ENCODE data around the gene PCNP. TPM values are rescaled to one million over a fixed set of nuclear protein-coding genes. Genes with fewer than 3 reads are reported as not detected.
A peak's percentile ranks its signal among the peaks of the same experiment; 100 is the strongest.
"Not testable (repeated sequence)": the region's sequence is repeated elsewhere in the genome, so short reads cannot be mapped to it uniquely, and the experiment has no call there.

PCNP gene
- total and polyA plus RNA-seq, 2 donors, result 52.2 to 159 TPM

GRCh38 chr3:101551359-101552081, 22.5 kb upstream of the PCNP start:
- not testable (repeated sequence) for H3K9me3 ChIP-seq (ENCODE audit: control insufficient read depth in 2 of 2, insufficient read depth in 1 of 2, low read length in 1 of 2); H3K36me3 ChIP-seq (ENCODE audit: control insufficient read depth in 2 of 2, insufficient read depth in 2 of 2, low read length in 1 of 2); H3K4me3 ChIP-seq (ENCODE audit: low read length in 2 of 2); H3K4me1 ChIP-seq (ENCODE audit: control insufficient read depth in 2 of 2, insufficient read depth in 2 of 2, low read length in 2 of 2); H3K27me3 ChIP-seq (ENCODE audit: control insufficient read depth in 2 of 2, insufficient read depth in 1 of 2, low read length in 1 of 2); H3K27ac ChIP-seq (ENCODE audit: low read depth in 1 of 2, low read length in 1 of 2); DNase-seq (ENCODE audit: low read depth in 6 of 9, low spot score in 9 of 9)
- 95% methylated on average over 50 of the region's 50 CpGs for WGBS

- not testable (repeated sequence) for DNase-seq (ENCODE audit: low read depth in 6 of 9, low spot score in 9 of 9); H3K4me3 ChIP-seq (ENCODE audit: low read length in 2 of 2); H3K36me3 ChIP-seq (ENCODE audit: control insufficient read depth in 2 of 2, insufficient read depth in 2 of 2, low read length in 1 of 2); H3K27me3 ChIP-seq (ENCODE audit: control insufficient read depth in 2 of 2, insufficient read depth in 1 of 2, low read length in 1 of 2); H3K4me1 ChIP-seq (ENCODE audit: control insufficient read depth in 2 of 2, insufficient read depth in 2 of 2, low read length in 2 of 2); H3K27ac ChIP-seq (ENCODE audit: low read depth in 1 of 2, low read length in 1 of 2); H3K9me3 ChIP-seq (ENCODE audit: control insufficient read depth in 2 of 2, insufficient read depth in 1 of 2, low read length in 1 of 2)
- WGBS, result 93% methylated on average over 5 of the region's 5 CpGs
Observed at GRCh38 chr3:101553381-101553780, 20.6 kb upstream of the PCNP start.

- WGBS, result 73% methylated on average over 3 of the region's 3 CpGs
- Histone ChIP-seq H3K36me3 (ENCODE audit: control insufficient read depth in 2 of 2, insufficient read depth in 2 of 2, low read length in 1 of 2) (no peaks in the 10 kb centered on the region), H3K9me3 (ENCODE audit: control insufficient read depth in 2 of 2, insufficient read depth in 1 of 2, low read length in 1 of 2) (peaks cover 0 to 2% of the 10 kb centered on the region in 2 donors), H3K27me3 (ENCODE audit: control insufficient read depth in 2 of 2, insufficient read depth in 1 of 2, low read length in 1 of 2) (peaks cover 3 to 6% of the 10 kb centered on the region in 2 donors), H3K4me1 (ENCODE audit: control insufficient read depth in 2 of 2, insufficient read depth in 2 of 2, low read length in 2 of 2) (no peaks in the 10 kb centered on the region), H3K27ac (ENCODE audit: low read depth in 1 of 2, low read length in 1 of 2) (no peak overlapping the region), H3K4me3 (ENCODE audit: low read length in 2 of 2) (no peak overlapping the region)
- no peak for DNase-seq (ENCODE audit: low read depth in 6 of 9, low spot score in 9 of 9)
Observed at GRCh38 chr3:101556064-101556463, 17.9 kb upstream of the PCNP start.

DNA sequence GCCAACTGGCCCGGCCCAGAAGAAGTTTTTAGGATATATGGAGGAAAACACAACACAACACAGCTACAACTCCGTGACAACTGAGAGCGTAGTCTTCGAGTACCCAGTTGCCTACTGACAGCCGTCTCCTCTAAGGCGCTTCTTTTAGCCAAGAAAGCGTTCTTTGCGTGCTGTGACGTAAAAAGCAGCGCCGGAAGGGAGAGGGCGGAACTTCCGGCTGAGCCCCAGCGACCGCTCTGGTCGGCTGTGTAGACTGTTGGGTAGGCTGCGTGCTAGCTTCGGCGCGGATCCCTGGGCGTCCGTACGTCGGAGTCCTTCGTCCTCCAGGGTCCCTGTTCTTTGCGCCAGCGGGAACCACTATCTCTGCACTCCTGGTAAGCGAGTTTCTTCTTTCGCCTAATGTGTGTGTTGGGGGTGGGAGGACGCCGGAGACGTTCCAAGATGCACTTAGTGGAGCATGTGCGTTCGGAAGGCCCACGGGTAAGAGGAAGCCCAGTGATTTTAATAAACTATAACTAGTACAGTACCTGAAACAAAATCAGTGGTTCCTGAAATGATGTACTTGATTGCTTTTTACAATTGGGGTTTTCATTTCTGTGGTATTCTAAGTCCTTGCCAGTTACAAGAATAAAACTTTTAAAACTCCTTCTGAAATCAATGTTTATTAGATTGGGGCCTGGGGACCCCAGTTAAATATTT, 12.2 kb upstream of the PCNP start, which contains the start of gene TRMT10C:
Gene TRMT10C (plus strand): TSS at position 239 of the 699 bp plus-strand sequence. CDS start 2,914 bp downstream, outside the sequence.
- Histone ChIP-seq H3K4me3 (ENCODE audit: low read length in 2 of 2) (peak within 1 kb of the TSS; percentile 87 to 98), H3K9me3 (ENCODE audit: control insufficient read depth in 2 of 2, insufficient read depth in 1 of 2, low read length in 1 of 2) (no peaks in the 10 kb centered on the region), H3K4me1 (ENCODE audit: control insufficient read depth in 2 of 2, insufficient read depth in 2 of 2, low read length in 2 of 2) (peaks cover 10 to 12% of the 10 kb centered on the region in 2 donors), H3K27me3 (ENCODE audit: control insufficient read depth in 2 of 2, insufficient read depth in 1 of 2, low read length in 1 of 2) (peaks cover 3 to 4% of the 10 kb centered on the region in 2 donors), H3K27ac (ENCODE audit: low read depth in 1 of 2, low read length in 1 of 2) (peak within 1 kb of the TSS; percentile 85 to 87), H3K36me3 (ENCODE audit: control insufficient read depth in 2 of 2, insufficient read depth in 2 of 2, low read length in 1 of 2) (peaks cover 0 to 23% of the 10 kb centered on the region in 2 donors)
- under 1% methylated on average over 35 of the region's 35 CpGs for WGBS
- peak; percentile 86 to 97 (median 94) for DNase-seq (ENCODE audit: low read depth in 6 of 9, low spot score in 9 of 9)

DNA sequence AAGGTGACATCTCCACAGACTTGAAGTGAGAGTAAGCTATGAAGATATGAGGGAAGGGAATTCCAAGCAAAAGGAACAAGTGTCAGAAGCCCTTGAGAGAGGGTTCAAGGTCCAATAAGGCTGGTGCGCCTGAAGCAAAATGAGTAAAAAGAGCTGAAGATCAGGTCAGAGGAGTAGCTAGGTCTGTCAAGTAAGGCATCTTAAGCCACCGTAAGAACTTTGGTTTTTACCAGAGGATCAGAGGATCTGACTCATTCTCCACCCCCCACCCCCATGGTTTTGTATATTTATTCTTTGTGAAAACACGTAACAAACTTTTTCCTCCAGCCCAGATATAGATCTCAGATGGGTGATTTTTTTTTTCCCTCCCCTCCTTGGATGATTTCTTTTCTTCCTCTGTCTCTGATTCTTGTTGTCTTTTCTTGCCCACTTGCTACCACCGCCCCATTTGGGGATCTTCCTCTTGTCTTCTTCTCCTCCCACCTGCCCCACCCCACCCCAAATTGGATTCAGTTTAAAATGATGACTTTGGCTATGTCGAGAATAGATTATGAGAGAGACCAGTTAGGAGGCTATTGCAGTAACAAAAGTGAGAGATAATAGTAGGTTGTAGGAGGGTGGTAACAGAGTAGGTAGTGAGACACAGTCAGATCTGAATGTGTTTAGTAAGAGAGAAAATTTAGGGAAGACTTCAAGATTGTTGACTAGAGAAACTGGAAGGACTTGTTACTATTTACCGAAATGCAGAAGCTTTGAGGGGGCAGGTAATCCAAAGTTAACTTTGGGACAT, 6.3 kb upstream of the PCNP start:
- Histone ChIP-seq H3K4me1 (ENCODE audit: control insufficient read depth in 2 of 2, insufficient read depth in 2 of 2, low read length in 2 of 2) (peaks cover 11 to 15% of the 10 kb centered on the region in 2 donors), H3K27me3 (ENCODE audit: control insufficient read depth in 2 of 2, insufficient read depth in 1 of 2, low read length in 1 of 2) (no peaks in the 10 kb centered on the region), H3K9me3 (ENCODE audit: control insufficient read depth in 2 of 2, insufficient read depth in 1 of 2, low read length in 1 of 2) (no peaks in the 10 kb centered on the region), H3K4me3 (ENCODE audit: low read length in 2 of 2) (no peak overlapping the region), H3K27ac (ENCODE audit: low read depth in 1 of 2, low read length in 1 of 2) (no peak overlapping the region), H3K36me3 (ENCODE audit: control insufficient read depth in 2 of 2, insufficient read depth in 2 of 2, low read length in 1 of 2) (peaks cover 4 to 31% of the 10 kb centered on the region in 2 donors)
- DNase-seq (ENCODE audit: low read depth in 6 of 9, low spot score in 9 of 9), result no peak
- WGBS, result 92% methylated on average over 6 of the region's 6 CpGs

DNA sequence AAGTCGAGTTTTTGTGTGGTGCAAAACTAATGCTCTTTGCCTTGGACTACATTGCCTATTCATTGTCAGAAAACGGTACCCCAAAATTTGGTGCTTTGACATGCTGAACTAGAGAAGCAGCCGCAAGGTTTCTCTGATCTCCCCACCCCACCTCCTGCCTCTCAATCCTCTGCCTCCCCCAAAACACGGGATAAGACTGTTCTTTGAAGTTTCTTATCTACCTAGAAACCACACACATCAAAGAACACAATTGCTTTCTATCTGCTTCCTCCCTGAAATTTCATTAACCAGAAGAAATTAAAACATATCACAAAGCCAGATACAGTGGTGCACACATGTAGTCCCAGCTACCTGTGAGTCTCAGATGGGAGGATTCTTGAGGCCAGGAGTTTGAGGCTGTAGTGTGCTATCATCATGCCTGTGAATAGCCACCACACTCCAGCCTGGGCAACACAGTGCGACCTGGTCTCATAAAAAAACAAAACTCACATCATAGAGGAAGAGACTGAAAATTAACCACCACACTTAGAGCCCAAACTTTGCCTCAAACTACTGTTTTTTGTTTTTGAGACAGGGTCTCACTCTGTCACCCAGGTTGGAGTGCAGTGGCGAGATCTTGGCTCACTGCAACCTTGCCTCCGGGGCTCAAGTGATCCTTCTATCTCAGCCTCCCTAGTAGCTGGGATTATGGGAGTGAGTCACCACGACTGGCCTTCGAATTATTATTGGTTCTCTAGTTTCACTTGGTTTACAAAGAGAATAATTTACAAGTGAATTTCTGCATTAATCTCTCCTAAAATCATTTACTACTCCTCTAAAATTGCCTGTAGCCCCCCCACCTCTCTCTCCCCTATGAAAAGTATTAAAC, 2.7 kb upstream of the PCNP start:
- Histone ChIP-seq H3K4me3 (ENCODE audit: low read length in 2 of 2) (no peak overlapping the region), H3K27me3 (ENCODE audit: control insufficient read depth in 2 of 2, insufficient read depth in 1 of 2, low read length in 1 of 2) (no peaks in the 10 kb centered on the region), H3K36me3 (ENCODE audit: control insufficient read depth in 2 of 2, insufficient read depth in 2 of 2, low read length in 1 of 2) (peaks cover 4 to 13% of the 10 kb centered on the region in 2 donors), H3K4me1 (ENCODE audit: control insufficient read depth in 2 of 2, insufficient read depth in 2 of 2, low read length in 2 of 2) (peaks cover 8 to 12% of the 10 kb centered on the region in 2 donors), H3K9me3 (ENCODE audit: control insufficient read depth in 2 of 2, insufficient read depth in 1 of 2, low read length in 1 of 2) (no peaks in the 10 kb centered on the region), H3K27ac (ENCODE audit: low read depth in 1 of 2, low read length in 1 of 2) (no peak overlapping the region)
- peak in 6 of 9 donors; percentile 4 to 70 (median 36) for DNase-seq (ENCODE audit: low read depth in 6 of 9, low spot score in 9 of 9)
- WGBS, result 57% methylated on average over 9 of the region's 9 CpGs

- WGBS, result under 1% methylated on average over 41 of the region's 41 CpGs
- Histone ChIP-seq H3K27me3 (ENCODE audit: control insufficient read depth in 2 of 2, insufficient read depth in 1 of 2, low read length in 1 of 2) (no peaks in the 10 kb centered on the region), H3K4me1 (ENCODE audit: control insufficient read depth in 2 of 2, insufficient read depth in 2 of 2, low read length in 2 of 2) (peaks cover 8 to 12% of the 10 kb centered on the region in 2 donors), H3K4me3 (ENCODE audit: low read length in 2 of 2) (peak overlapping the region; percentile 76 to 87), H3K9me3 (ENCODE audit: control insufficient read depth in 2 of 2, insufficient read depth in 1 of 2, low read length in 1 of 2) (no peaks in the 10 kb centered on the region), H3K36me3 (ENCODE audit: control insufficient read depth in 2 of 2, insufficient read depth in 2 of 2, low read length in 1 of 2) (peaks cover under 1 to 12% of the 10 kb centered on the region in 2 donors), H3K27ac (ENCODE audit: low read depth in 1 of 2, low read length in 1 of 2) (peak overlapping the region; percentile 95 to 96)
- DNase-seq (ENCODE audit: low read depth in 6 of 9, low spot score in 9 of 9), result peak in 3 of 9 donors; percentile 30 to 32 (median 31)
Observed at GRCh38 chr3:101574388-101575112, 570 bp downstream of the PCNP start.

DNA sequence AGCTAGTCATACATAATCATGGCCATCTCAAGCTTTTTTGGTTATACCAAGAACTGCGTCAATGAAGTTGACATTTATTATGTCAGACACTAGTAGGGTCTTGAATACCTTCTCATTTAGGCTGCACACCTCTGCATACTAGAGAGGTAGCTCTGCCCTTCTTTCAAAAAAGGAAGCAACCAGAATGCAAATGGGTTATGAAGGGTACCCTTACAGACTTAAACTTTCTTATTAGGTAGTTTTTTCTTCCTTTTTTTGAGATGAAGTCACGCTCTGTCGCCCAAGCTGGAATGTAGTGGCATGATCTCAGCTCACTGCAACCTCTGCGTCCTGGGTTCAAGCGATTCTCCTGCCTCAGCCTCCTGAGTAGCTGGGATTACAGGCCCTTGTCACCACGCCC, 3.3 kb downstream of the PCNP start:
- no peaks in the 10 kb centered on the region for H3K27me3 ChIP-seq (ENCODE audit: control insufficient read depth in 2 of 2, insufficient read depth in 1 of 2, low read length in 1 of 2)
- peaks cover 4 to 5% of the 10 kb centered on the region in 2 donors for H3K4me1 ChIP-seq (ENCODE audit: control insufficient read depth in 2 of 2, insufficient read depth in 2 of 2, low read length in 2 of 2)
- peaks cover 4 to 19% of the 10 kb centered on the region in 2 donors for H3K36me3 ChIP-seq (ENCODE audit: control insufficient read depth in 2 of 2, insufficient read depth in 2 of 2, low read length in 1 of 2)
- no peak overlapping the region for H3K4me3 ChIP-seq (ENCODE audit: low read length in 2 of 2)
- H3K27ac ChIP-seq (ENCODE audit: low read depth in 1 of 2, low read length in 1 of 2), result no peak overlapping the region
- 99% methylated on average over 6 of the region's 6 CpGs for WGBS
- no peaks in the 10 kb centered on the region for H3K9me3 ChIP-seq (ENCODE audit: control insufficient read depth in 2 of 2, insufficient read depth in 1 of 2, low read length in 1 of 2)
- no peak for DNase-seq (ENCODE audit: low read depth in 6 of 9, low spot score in 9 of 9)
